ENCODE measurements around the gene DGCR6L.
"Not testable (repeated sequence)": the region's sequence is repeated elsewhere in the genome, so short reads cannot be mapped to it uniquely, and the experiment has no call there.

Gene DGCR6L

DNA sequence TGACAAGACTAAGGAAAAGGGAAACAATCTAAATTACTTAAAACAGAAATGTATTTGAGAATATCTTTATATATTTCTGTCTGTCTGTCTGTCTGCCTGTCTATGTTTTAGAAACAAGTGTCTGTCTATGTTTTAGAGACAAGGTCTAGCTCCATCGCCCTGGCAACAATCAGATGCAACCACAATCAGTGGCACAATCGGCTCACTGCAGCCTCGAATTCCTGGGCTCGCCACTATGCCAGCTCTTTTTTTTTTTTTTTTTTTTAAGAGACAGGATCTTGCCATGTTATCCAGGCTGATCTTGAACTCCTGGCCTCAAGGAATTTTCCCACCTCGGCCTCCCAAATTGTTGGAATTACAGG is 8.7 kb upstream of the DGCR6L start:
- in situ Hi-C loops (cut with MboI; ENCODE audit: low sequenced_read_pairs), result not testable (repeated sequence)

DNA sequence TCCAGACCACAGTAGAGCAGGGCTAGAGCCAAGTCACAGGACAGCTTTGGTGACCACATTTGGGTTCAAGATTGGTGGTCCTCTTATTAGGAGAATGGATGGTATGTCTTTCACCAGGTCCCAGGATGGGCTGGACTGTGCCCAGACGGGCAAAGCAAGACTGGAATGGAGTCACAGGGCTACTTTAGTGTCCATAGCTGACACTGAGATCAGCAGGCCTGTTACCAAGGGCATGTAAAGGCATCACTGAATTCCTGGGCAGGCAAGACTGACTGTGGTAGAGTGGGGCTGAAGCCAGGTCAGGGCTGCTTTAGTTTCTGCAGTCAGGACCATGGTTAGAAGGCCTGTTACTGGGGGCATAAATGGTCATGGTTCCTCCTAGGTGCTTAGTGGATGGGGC is 6.1 kb upstream of the DGCR6L start:
- in situ Hi-C loops (cut with MboI; ENCODE audit: low sequenced_read_pairs), result not testable (repeated sequence)

- in situ Hi-C loops (cut with MboI; ENCODE audit: low sequenced_read_pairs), result no loop called here
Measured at GRCh38 chr22:20324139-20324516, 4.3 kb upstream of the DGCR6L start.

DNA sequence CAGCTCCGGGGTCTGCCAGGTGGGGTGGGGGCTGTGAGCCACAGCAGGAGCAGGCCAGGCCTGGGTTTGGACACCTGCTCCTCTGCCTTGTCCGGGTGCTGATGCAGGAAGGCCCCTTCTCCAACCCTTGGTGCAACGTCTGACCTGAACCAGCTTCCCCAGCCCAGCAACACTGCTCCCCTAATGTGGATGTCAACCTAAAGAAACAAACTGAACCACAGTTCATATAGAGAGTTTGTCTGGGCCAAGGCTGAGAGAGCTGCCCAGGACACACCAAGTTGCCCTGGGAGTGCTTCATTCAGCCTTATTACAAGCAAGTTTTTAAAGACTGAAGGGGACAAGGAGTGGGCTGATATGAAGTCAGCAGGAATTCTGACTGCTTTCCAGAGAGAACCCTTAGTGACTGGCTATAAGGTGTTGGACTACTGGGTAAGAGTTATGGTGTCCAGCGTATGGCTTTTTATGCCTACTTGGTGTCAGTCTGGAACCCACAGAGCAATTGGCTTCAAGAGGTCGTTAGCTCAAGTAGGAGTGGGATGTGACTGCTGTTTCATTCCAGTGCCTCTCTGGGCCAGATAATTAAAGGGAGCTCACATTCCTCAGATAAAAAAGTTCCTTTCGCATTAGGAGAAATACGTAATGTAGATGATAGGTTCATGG is 1.8 kb upstream of the DGCR6L start:
- in situ Hi-C loops (cut with MboI; ENCODE audit: low sequenced_read_pairs), result not testable (repeated sequence)

- in situ Hi-C loops (cut with MboI; ENCODE audit: low sequenced_read_pairs), result not testable (repeated sequence)
Measured at GRCh38 chr22:20320659-20321551, 1.0 kb upstream of the DGCR6L start.

- in situ Hi-C loops (cut with MboI; ENCODE audit: low sequenced_read_pairs), result no loop called here
Measured at GRCh38 chr22:20319041-20319744, 667 bp downstream of the DGCR6L start.

GRCh38 chr22:20318043-20318688 is 1.7 kb downstream of the DGCR6L start:
- in situ Hi-C loops (cut with MboI; ENCODE audit: low sequenced_read_pairs), result not testable (repeated sequence)

DNA sequence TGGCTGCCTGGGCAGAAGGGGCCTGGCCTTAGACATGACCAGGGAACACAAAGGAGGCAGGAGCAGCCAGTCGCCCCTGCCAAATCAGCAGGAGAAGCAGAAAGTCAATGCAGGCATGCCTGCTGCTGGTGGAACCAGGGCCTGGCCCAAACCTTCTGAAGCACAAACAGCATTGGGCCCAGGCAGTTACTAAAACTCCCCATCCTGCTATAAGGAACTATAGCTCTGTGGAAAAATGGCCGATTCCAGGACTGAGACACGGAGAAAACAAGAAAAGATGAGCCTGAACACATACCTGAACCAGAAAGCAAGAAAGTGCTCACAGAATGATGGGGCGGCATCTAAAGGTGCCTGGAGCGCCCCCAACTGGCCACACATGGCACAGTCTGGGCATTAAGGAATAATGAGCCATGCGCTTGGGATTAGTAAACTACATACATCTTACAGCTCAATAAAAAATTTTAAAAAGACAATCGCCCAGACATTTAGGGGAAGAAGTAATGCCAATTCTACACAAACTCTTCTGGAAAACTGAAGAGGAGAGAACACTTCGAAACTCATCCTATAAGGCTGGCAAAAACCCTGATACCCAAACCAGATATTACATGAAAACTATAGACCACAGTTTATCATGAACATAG is 2.3 kb downstream of the DGCR6L start:
- in situ Hi-C loops (cut with MboI; ENCODE audit: low sequenced_read_pairs), result not testable (repeated sequence)

GRCh38 chr22:20316844-20317401 is 2.9 kb downstream of the DGCR6L start:
- in situ Hi-C loops (cut with MboI; ENCODE audit: low sequenced_read_pairs), result no loop called here

DNA sequence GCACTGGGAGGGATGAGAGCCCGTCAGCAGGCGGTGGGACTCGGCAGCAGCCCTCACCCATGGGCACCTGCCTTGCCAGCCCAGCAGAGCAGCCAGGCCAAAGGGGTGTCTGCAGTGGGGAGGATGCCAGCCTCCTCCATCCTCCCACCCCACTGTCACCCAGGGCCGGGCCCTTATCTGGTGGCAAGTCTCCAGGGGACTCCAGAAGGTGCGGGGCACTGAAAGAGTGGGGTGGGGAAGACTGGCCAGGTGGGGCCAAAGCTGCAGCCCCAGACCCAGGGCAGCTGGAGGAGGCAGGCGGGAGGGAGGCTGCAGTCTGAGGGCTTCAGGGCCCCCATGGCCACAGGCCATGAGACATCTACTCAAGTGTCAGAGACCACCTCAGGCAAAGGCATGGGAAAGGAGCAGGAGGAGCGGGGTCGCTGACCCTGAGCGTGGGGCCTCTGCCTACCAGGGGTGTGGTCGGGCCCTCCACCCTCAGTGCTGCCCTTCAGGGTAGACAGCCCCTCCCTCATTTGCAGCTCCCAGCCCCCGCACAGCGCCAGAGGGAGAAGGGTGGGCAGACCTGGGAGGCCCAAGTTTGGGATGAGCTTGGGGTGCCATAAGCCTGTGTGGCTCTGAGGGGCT is 3.5 kb downstream of the DGCR6L start:
- in situ Hi-C loops (cut with MboI; ENCODE audit: low sequenced_read_pairs), result no loop called here

DNA sequence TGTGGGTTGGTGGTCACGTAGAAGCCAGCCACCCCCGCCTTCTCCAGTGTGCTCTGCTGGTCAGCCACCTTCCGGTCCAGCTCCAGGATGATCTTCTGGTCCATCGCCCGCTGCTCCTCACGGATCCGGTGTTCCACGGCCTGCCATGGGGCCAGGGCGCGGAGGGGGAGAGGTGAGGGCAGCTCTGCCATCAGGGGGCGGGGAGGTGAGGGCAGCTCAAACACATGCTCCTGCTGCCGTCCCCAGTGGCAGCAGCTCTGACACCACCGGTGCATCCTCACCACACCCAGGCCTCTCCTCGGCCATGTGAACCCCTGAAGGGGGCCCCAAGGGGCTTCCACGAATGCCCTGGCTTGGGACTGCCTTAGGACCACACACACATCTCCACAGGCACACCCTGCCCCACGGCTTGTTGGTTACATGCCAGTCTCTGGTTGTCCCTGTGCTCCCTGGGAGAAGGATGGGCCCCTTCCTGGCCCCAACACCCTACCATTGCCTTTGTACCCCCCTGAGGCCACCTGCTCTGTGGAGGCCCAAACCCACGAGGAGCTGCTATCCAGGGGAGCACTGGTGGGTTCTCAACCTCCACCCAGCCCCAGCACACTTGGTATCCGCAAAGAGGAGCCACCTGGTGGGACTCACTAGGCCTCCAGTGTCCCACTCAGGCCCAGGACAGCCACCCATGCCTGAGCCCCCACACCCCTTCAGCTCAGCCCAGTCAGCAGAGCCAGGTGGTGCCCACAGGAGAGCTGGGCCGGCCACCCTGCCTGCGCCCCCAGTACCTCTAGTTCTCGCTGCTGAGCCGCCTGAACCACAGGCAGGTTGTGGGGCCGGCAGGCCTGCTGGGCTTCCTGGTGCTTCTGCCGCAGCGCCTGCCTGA is 4.3 kb downstream of the DGCR6L start:
- in situ Hi-C loops (cut with MboI; ENCODE audit: low sequenced_read_pairs), result no loop called here

DNA sequence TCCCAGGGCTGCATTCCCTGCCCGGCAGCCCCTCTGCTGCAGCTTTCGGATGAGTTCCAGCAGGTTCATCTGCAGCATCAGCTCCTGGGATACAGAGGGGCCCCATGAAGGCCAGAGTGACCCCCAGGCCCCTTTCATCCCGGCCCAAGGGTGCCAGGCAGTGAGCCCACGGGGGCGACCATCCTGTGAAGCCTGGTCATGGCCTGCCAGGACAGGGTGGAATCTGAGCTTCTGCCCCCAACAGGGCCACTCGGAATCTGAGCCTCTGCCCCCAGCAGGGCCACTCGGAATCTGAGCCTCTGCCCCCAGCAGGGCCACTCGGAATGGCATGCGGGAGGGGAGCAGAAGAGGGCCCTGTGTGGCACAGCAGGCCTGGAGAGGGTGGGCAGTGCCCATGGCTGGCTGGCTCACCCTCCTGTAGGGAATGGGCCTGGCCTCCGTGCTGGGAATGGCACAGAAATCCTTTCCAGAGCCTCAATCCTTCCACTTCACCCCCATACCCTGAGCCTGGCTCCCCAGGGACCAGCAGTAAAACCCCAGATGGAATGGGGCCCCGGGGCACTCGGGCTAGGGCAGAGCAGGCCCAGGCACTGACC is 5.0 kb downstream of the DGCR6L start:
- in situ Hi-C loops (cut with MboI; ENCODE audit: low sequenced_read_pairs), result not testable (repeated sequence)

- in situ Hi-C loops (cut with MboI; ENCODE audit: low sequenced_read_pairs), result not testable (repeated sequence)
Measured at GRCh38 chr22:20314206-20314605, 5.7 kb downstream of the DGCR6L start.

DNA sequence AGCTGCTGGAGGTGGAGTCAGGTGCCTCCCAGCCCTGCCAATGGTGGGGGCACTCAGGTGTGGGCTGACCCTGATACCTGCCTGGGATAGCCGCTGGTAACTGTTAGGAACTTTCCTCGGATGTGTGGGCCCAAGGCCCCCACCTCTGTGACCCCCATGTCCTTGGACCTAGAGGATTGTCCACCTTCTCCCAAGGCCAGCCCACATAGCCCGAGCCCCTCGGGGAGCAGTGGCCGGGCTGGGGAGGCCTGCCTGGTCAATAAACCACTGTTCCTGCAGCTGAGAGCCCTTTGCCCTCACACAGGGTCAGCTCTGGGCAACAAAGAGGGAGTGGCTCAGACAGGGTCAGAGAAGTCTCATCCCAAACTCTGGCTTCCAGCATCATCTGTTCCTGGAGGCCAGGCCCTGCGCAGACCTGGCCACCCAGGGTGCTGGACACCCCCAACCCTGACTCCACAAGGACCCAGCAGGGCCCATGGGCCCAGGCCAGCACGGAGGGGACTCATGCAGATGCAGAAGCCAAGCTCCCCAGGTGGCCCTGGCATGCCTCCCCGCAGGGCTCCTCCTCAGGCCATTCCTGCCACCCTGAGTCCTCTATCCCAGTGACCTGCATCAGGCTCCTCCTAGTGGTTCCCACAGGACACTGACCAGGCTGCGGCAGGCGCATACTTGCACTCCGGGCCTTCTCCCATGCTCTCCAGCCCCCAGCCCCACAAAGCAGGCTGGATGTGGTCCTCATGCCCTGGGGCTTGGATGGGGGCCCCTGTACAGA is 6.4 kb downstream of the DGCR6L start:
- in situ Hi-C loops (cut with MboI; ENCODE audit: low sequenced_read_pairs), result not testable (repeated sequence)

- in situ Hi-C loops (cut with MboI; ENCODE audit: low sequenced_read_pairs), result no loop called here
Measured at GRCh38 chr22:20312396-20313191, 7.3 kb downstream of the DGCR6L start.

DNA sequence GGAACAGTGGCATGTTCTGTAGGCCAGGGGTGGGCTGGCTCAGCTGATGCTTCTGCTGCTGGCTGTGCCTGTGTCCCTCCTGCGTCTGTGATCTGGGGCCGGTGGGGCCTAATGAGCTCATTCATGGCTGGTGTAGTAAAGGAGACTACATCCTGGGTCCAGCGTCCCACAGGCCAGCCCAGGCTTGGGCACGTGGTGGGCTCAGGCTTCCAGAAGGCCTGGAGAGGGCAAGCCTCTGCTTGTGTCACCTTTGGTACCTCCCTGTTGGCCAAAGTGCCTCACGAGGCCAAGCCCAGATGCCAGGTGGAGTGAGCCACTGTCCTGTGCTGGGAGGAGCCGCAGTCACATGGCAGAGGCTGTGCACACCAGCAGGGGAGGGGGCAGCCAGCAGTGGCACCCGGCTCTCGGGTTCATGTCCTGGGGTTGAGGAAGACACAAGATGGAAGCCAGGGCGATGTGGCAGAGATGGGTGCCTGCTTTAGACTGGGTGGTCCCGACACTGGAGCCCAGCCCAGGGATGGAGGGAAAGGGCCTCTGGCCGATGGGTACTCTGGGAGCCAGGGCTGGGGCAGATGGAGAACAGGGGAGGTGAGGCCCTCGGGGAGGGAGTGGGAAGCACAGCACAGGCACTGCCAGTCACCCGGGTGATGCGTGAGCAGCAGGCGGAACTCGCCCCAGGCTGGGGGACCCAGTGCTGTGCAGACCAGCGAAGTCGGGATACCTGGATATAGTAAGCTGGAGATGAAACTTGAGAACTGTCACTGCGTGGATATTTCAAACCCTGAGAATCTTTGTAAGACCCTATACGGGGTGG is 8.4 kb downstream of the DGCR6L start:
- in situ Hi-C loops (cut with MboI; ENCODE audit: low sequenced_read_pairs), result not testable (repeated sequence)

Data from hTERT RPE-1 (cell line).